Loucy (cell line): ENCODE data around the gene NOD1.
"Not testable (repeated sequence)": the region's sequence is repeated elsewhere in the genome, so short reads cannot be mapped to it uniquely, and the experiment has no call there.

ENCODE experiments used
- H2AFZ ChIP-seq: fragments of 200-600 bp; sonication (generic); 2 replicates; pipeline ENCODE4 v1.6.0; 2016; ENCODE audit warnings: antibody characterized with exemption, mild to moderate bottlenecking, low read length, moderate library complexity
- H3F3A ChIP-seq: fragments of 200-600 bp; 2 replicates; pipeline ENCODE4 v1.6.0; 2016; ENCODE audit warnings: antibody characterized with exemption, low read depth, mild to moderate bottlenecking
- H3K27me3 ChIP-seq: fragments of 200-600 bp; sonication (generic); 2 replicates; pipeline ENCODE4 v1.6.1; 2014; ENCODE audit warnings: low read length, mild to moderate bottlenecking; ENCODE audit not compliant: insufficient read depth, poor library complexity, severe bottlenecking
- H3K36me3 ChIP-seq: fragments of 200-600 bp; sonication (generic); 2 replicates; pipeline ENCODE4 v1.6.1; 2016; ENCODE audit warnings: low read length; ENCODE audit not compliant: insufficient read depth
- H3K4me1 ChIP-seq: fragments of 200-600 bp; sonication (generic); 2 replicates; pipeline ENCODE4 v1.5.1; 2014; ENCODE audit warnings: low read length, mild to moderate bottlenecking; ENCODE audit not compliant: insufficient read depth, poor library complexity, severe bottlenecking
- H3K4me2 ChIP-seq: fragments of 200-600 bp; sonication (generic); 2 replicates; pipeline ENCODE4 v1.6.0; 2014; ENCODE audit warnings: antibody characterized with exemption, low read length, low read depth, mild to moderate bottlenecking; ENCODE audit not compliant: poor library complexity, severe bottlenecking
- H3K4me3 ChIP-seq: fragments of 200-600 bp; sonication (generic); 2 replicates; pipeline ENCODE4 v1.5.1; 2014; ENCODE audit warnings: low read length, mild to moderate bottlenecking, mixed read lengths; ENCODE audit not compliant: poor library complexity, severe bottlenecking
- H3K79me2 ChIP-seq: fragments of 200-600 bp; sonication (generic); 2 replicates; pipeline ENCODE4 v1.6.1; 2014; ENCODE audit warnings: low read length; ENCODE audit not compliant: insufficient read depth
- H3K9ac ChIP-seq: fragments of 200-600 bp; sonication (generic); 2 replicates; pipeline ENCODE4 v1.6.0; 2014; ENCODE audit warnings: mild to moderate bottlenecking, low read depth, low read length, moderate library complexity; ENCODE audit not compliant: poor library complexity, severe bottlenecking
- H3K9me2 ChIP-seq: fragments of 200-600 bp; sonication (generic); replicated peaks from 2 replicates; pipeline ENCODE4 v1.6.1; 2016; ENCODE audit warnings: low read depth, low read length, mixed read lengths
- H3K9me3 ChIP-seq: fragments of 200-600 bp; sonication (generic); 2 replicates; pipeline ENCODE4 v1.6.1; 2014; ENCODE audit warnings: mild to moderate bottlenecking, antibody characterized with exemption, low read length, low read depth; ENCODE audit not compliant: insufficient read depth
- H4K20me1 ChIP-seq: fragments of 200-600 bp; sonication (generic); 2 replicates; pipeline ENCODE4 v1.6.0; 2014; ENCODE audit warnings: antibody characterized with exemption, low read length, mild to moderate bottlenecking; ENCODE audit not compliant: insufficient read depth, poor library complexity, severe bottlenecking
- EZH2phosphoT487 ChIP-seq: fragments of 200-600 bp; IDR thresholded peaks from 2 replicates; pipeline ENCODE4 v1.6.1; 2018; ENCODE audit warnings: antibody characterized with exemption, mild to moderate bottlenecking, moderate library complexity, borderline replicate concordance
- TF ChIP-seq, protein P1 (sequence below): fragments of 200-600 bp; sonication (generic); conservative IDR thresholded peaks from 2 replicates; pipeline ENCODE4 v1.5.1; 2014; ENCODE audit warnings: mild to moderate bottlenecking, antibody characterized with exemption, low read length

Gene NOD1

GRCh38 chr7:30491417-30491816 is 12.8 kb upstream of the NOD1 start:
- TF ChIP-seq, protein P1, sequence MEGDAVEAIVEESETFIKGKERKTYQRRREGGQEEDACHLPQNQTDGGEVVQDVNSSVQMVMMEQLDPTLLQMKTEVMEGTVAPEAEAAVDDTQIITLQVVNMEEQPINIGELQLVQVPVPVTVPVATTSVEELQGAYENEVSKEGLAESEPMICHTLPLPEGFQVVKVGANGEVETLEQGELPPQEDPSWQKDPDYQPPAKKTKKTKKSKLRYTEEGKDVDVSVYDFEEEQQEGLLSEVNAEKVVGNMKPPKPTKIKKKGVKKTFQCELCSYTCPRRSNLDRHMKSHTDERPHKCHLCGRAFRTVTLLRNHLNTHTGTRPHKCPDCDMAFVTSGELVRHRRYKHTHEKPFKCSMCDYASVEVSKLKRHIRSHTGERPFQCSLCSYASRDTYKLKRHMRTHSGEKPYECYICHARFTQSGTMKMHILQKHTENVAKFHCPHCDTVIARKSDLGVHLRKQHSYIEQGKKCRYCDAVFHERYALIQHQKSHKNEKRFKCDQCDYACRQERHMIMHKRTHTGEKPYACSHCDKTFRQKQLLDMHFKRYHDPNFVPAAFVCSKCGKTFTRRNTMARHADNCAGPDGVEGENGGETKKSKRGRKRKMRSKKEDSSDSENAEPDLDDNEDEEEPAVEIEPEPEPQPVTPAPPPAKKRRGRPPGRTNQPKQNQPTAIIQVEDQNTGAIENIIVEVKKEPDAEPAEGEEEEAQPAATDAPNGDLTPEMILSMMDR, result no peak
- no peak for TF ChIP-seq EZH2phosphoT487
- H3K4me2 ChIP-seq, result no peak overlapping the region
- peaks cover 3% of the 10 kb centered on the region; the same call in 1 of the 2 replicates for H3K36me3 ChIP-seq
- no peaks in the 10 kb centered on the region for H3F3A ChIP-seq
- no peaks in the 10 kb centered on the region for H3K27me3 ChIP-seq
- no peak overlapping the region for H3K9ac ChIP-seq
- no peak overlapping the region for H3K4me3 ChIP-seq
- no peak overlapping the region for H2AFZ ChIP-seq
- peaks cover 7% of the 10 kb centered on the region for H3K9me3 ChIP-seq
- no peaks in the 10 kb centered on the region for H3K79me2 ChIP-seq
- no peaks in the 10 kb centered on the region for H3K9me2 ChIP-seq
- H3K4me1 ChIP-seq, result no peaks in the 10 kb centered on the region
- no peaks in the 10 kb centered on the region for H4K20me1 ChIP-seq

DNA sequence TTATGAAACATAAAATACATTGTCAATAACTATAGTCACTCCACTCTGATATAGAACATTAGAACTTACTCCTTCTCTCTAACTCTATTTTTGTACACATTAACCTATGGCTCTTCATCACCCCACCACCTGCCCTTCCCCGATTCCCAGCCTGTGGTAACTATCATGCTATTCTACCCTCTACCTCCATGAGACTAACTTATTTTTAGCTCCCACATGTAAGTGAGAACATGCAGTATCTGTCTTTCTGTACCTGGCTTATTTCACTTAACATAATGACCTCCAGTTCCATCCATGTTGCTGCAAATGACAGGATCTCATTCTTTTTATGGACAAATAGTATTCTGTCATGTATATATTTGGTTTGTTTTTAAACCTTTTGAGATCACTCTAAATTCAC is 8.8 kb upstream of the NOD1 start:
- Histone ChIP-seq H3K4me2 (no peak overlapping the region), H3K36me3 (no peaks in the 10 kb centered on the region)
- TF ChIP-seq EZH2phosphoT487, result no peak
- TF ChIP-seq, protein P1, result no peak

DNA sequence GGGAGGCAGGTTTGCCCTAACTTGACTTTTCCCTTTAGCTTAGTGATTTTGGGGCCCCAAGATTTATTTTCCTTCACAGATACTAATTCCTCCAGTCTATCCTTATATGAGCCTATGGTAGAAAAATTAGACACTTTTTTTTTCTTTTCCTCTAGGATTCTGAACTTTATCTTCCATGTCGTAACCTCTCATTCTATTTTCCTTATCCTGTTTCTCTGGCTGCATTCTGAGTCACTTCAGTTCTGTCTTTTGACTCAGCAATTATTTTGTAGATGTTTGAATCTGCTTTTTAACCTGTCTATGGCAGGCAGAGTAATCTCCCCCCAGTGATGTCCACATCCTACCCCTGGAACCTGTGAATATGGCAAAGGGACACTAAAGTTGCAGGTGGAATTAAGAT is 7.1 kb upstream of the NOD1 start:
- Histone ChIP-seq H3K4me3 (no peak overlapping the region), H3K4me2 (no peak overlapping the region), H3K9me3 (no peaks in the 10 kb centered on the region), H4K20me1 (no peaks in the 10 kb centered on the region), H3K79me2 (no peaks in the 10 kb centered on the region), H2AFZ (no peak overlapping the region), H3K9me2 (no peaks in the 10 kb centered on the region), H3F3A (no peaks in the 10 kb centered on the region), H3K36me3 (no peaks in the 10 kb centered on the region), H3K4me1 (no peaks in the 10 kb centered on the region), H3K27me3 (no peaks in the 10 kb centered on the region), H3K9ac (no peak overlapping the region)
- no peak for TF ChIP-seq EZH2phosphoT487
- TF ChIP-seq, protein P1, result no peak

More for the DNA sequence above, 8.8 kb upstream of the NOD1 start:
- H3K27me3 ChIP-seq, result no peaks in the 10 kb centered on the region
- H3K4me3 ChIP-seq, result no peak overlapping the region
- no peaks in the 10 kb centered on the region for H3K9me2 ChIP-seq
- no peaks in the 10 kb centered on the region for H3K79me2 ChIP-seq
- no peak overlapping the region for H2AFZ ChIP-seq
- H3K9ac ChIP-seq, result no peak overlapping the region
- no peaks in the 10 kb centered on the region for H3K4me1 ChIP-seq
- H3F3A ChIP-seq, result no peaks in the 10 kb centered on the region
- peaks cover 7% of the 10 kb centered on the region for H3K9me3 ChIP-seq
- H4K20me1 ChIP-seq, result no peaks in the 10 kb centered on the region

- not testable (repeated sequence) for H3K4me3 ChIP-seq, H2AFZ ChIP-seq, H4K20me1 ChIP-seq, H3K9me2 ChIP-seq, H3K9me3 ChIP-seq, H3K79me2 ChIP-seq, H3K27me3 ChIP-seq, H3K36me3 ChIP-seq, H3K9ac ChIP-seq, H3K4me2 ChIP-seq, H3F3A ChIP-seq
- H3K4me1 ChIP-seq, result peaks cover 24% of the 10 kb centered on the region
These were observed 2.8 kb upstream of the NOD1 start for GRCh38 chr7:30481416-30481815.
